IMR-90 (cell line): ENCODE data around the gene COL4A1. TPM values are rescaled to one million over a fixed set of nuclear protein-coding genes. Genes with fewer than 3 reads are reported as not detected.

Source experiments
- ATAC-seq: fragments of 200-7000 bp; cut with Tn5 transposase; 2 replicates; pipeline ENCODE4 v1.9.1; 2020; ENCODE audit warnings: low read depth, mild to moderate bottlenecking, moderate library complexity
- BruUV-seq: library from RNA; stranded (reverse); fragments of 400-500 nt; replicated peaks from 2 replicates; lab custom pipeline; 2021; lab: Mats Ljungman, UMichigan
- CTCF ChIA-PET: fragments of 300-600 bp; formaldehyde crosslinking; extraction: SDS; loops from one replicate; lab custom pipeline; 2021; ENCODE audit warnings: antibody characterized with exemption; lab: Yijun Ruan, JAX
- POLR2A ChIA-PET: fragments of 300-600 bp; sonication (Branson Sonifier 250); formaldehyde crosslinking; loops from one replicate; lab custom pipeline; 2022; ENCODE audit warnings: antibody characterized with exemption; ENCODE audit not compliant: unreplicated experiment; lab: Charles Lee
- DNase-seq: peaks from one replicate; pipeline ENCODE4 v3.0.0; 2013
- H2AFZ ChIP-seq: replicated peaks from 2 replicates; pipeline ENCODE3; 2013; ENCODE audit warnings: low read length, mild to moderate bottlenecking; ENCODE audit not compliant: poor library complexity
- H2AK5ac ChIP-seq: 2 replicates; pipeline ENCODE4 v1.6.1; 2013; ENCODE audit warnings: low read depth, low read length, inconsistent platforms
- H2AK9ac ChIP-seq: replicated peaks from 2 replicates; pipeline ENCODE3; 2013; ENCODE audit warnings: mild to moderate bottlenecking, low read depth, low read length, moderate library complexity; ENCODE audit not compliant: poor library complexity
- H2BK120ac ChIP-seq: 2 replicates; pipeline ENCODE4 v1.6.1; 2013; ENCODE audit warnings: low read depth, low read length, inconsistent platforms
- H2BK15ac ChIP-seq: 3 replicates; pipeline ENCODE4 v1.6.1; 2013; ENCODE audit warnings: low read depth, low read length, inconsistent platforms
- H2BK20ac ChIP-seq: 2 replicates; pipeline ENCODE4 v1.6.1; 2013; ENCODE audit warnings: low read depth, mild to moderate bottlenecking, inconsistent platforms, low read length, moderate library complexity
- H2BK5ac ChIP-seq: 2 replicates; pipeline ENCODE4 v1.6.1; 2013; ENCODE audit warnings: mild to moderate bottlenecking, low read depth, low read length, inconsistent platforms; ENCODE audit not compliant: poor library complexity, severe bottlenecking
- H3K14ac ChIP-seq: replicated peaks from 2 replicates; pipeline ENCODE4 v1.6.1; 2013; ENCODE audit warnings: low read depth, low read length, inconsistent platforms
- H3K18ac ChIP-seq: 2 replicates; pipeline ENCODE4 v1.6.1; 2013; ENCODE audit warnings: low read depth, low read length, control low read depth
- H3K23ac ChIP-seq: 2 replicates; pipeline ENCODE4 v1.6.1; 2013; ENCODE audit warnings: low read depth, low read length, inconsistent platforms
- H3K27ac ChIP-seq: 2 replicates; pipeline ENCODE4 v1.5.1; 2013; ENCODE audit warnings: mild to moderate bottlenecking, control low read depth, low read length; ENCODE audit not compliant: insufficient read depth
- H3K27me3 ChIP-seq: 2 replicates; pipeline ENCODE4 v1.6.1; 2013; ENCODE audit warnings: low read length; ENCODE audit not compliant: control insufficient read depth, insufficient read depth
- H3K36me3 ChIP-seq: 2 replicates; pipeline ENCODE4 v1.6.1; 2013; ENCODE audit warnings: low read length, mixed read lengths; ENCODE audit not compliant: control insufficient read depth, insufficient read depth
- H3K4ac ChIP-seq: 2 replicates; pipeline ENCODE4 v1.6.1; 2013; ENCODE audit warnings: low read depth, low read length, inconsistent platforms
- H3K4me1 ChIP-seq: 2 replicates; pipeline ENCODE4 v1.6.1; 2013; ENCODE audit warnings: low read length, mixed read lengths; ENCODE audit not compliant: control insufficient read depth, insufficient read depth
- H3K4me2 ChIP-seq: 2 replicates; pipeline ENCODE4 v1.6.1; 2013; ENCODE audit warnings: low read depth, mild to moderate bottlenecking, control low read depth, low read length, moderate library complexity
- H3K4me3 ChIP-seq: 2 replicates; pipeline ENCODE4 v1.5.1; 2013; ENCODE audit warnings: low read depth, mild to moderate bottlenecking, control low read depth, low read length, moderate library complexity; ENCODE audit not compliant: insufficient read depth
- H3K56ac ChIP-seq: 2 replicates; pipeline ENCODE4 v1.6.1; 2013; ENCODE audit warnings: low read length, inconsistent platforms; ENCODE audit not compliant: insufficient read depth; ENCODE audit errors: extremely low read depth
- H3K79me1 ChIP-seq, 2 experiments: 2 replicates each; pipeline ENCODE4 v1.6.1; 2013; ENCODE audit warnings: low read length in 2 of 2, inconsistent platforms in 1 of 2, low read depth in 1 of 2
- H3K9ac ChIP-seq: 2 replicates; pipeline ENCODE4 v1.6.1; 2013; ENCODE audit warnings: low read depth, low read length, control low read depth
- H3K9me1 ChIP-seq: 2 replicates; pipeline ENCODE4 v1.6.1; 2013; ENCODE audit warnings: low read length, inconsistent platforms; ENCODE audit not compliant: insufficient read depth
- H3K9me3 ChIP-seq: 2 replicates; pipeline ENCODE4 v1.6.1; 2013; ENCODE audit warnings: low read length; ENCODE audit not compliant: control insufficient read depth, insufficient read depth
- H4K20me1 ChIP-seq: 2 replicates; pipeline ENCODE4 v1.6.1; 2013; ENCODE audit warnings: low read length, inconsistent platforms; ENCODE audit not compliant: insufficient read depth
- H4K5ac ChIP-seq: 2 replicates; pipeline ENCODE4 v1.6.1; 2013; ENCODE audit warnings: mild to moderate bottlenecking, low read depth, low read length, control low read depth
- H4K8ac ChIP-seq, 2 experiments: 2 replicates each; pipeline ENCODE4 v1.6.1; 2013; ENCODE audit warnings: low read depth in 2 of 2, low read length in 2 of 2, control low read depth in 1 of 2, inconsistent platforms in 1 of 2
- H4K91ac ChIP-seq: 2 replicates; pipeline ENCODE4 v1.6.1; 2013; ENCODE audit warnings: low read depth, low read length, inconsistent platforms; ENCODE audit not compliant: insufficient read depth
- FOS ChIP-seq: fragments of 150-350 bp; IDR thresholded peaks from 2 replicates; pipeline ENCODE4 v1.6.1; 2016; ENCODE audit warnings: low read depth, low read length
- MAFK ChIP-seq: IDR thresholded peaks from 2 replicates; pipeline ENCODE4 v1.6.1; 2012; ENCODE audit warnings: low read depth, low read length, improper control_type of control experiment
- MXI1 ChIP-seq: IDR thresholded peaks from 2 replicates; pipeline ENCODE4 v1.6.1; 2012; ENCODE audit warnings: low read depth, mild to moderate bottlenecking, low read length, moderate library complexity, borderline replicate concordance
- RAD21 ChIP-seq: IDR thresholded peaks from 2 replicates; pipeline ENCODE4 v1.6.1; 2012; ENCODE audit warnings: low read length, improper control_type of control experiment
- RCOR1 ChIP-seq: IDR thresholded peaks from 2 replicates; pipeline ENCODE4 v1.6.1; 2012; ENCODE audit warnings: mild to moderate bottlenecking, low read length, improper control_type of control experiment; ENCODE audit not compliant: insufficient replicate concordance
- USF2 ChIP-seq: fragments of 150-350 bp; IDR thresholded peaks from 2 replicates; pipeline ENCODE4 v1.6.1; 2017; ENCODE audit warnings: mild to moderate bottlenecking, antibody characterized with exemption, low read length, low read depth
- WGBS, 2 experiments: methylation state at CpG; one replicate each; pipeline versions ENCODE4 v1.1.5 to v1.1.7; 2013; ENCODE audit warnings: missing lambda C conversion rate in 2 of 2; ENCODE audit not compliant: insufficient read length in 1 of 2; ENCODE audit errors: extremely low coverage in 2 of 2; 5-methylcytosine and 5-hydroxymethylcytosine counted together
- dilution Hi-C: fragments of 300-500 bp; cut with HindIII; formaldehyde crosslinking; loops from one replicate; pipeline ENCODE4 v1.14.3; 2018; ENCODE audit warnings: low sequenced_read_pairs; ENCODE audit not compliant: unreplicated experiment
- in situ Hi-C: fragments of 300-500 bp; cut with MboI; formaldehyde crosslinking; loops from 3 replicates; pipeline ENCODE4 v1.14.3; 2019; ENCODE audit warnings: low sequenced_read_pairs, inconsistent platforms, mixed read lengths
- intact Hi-C: fragments of 100-400 bp; cut with micrococcal nuclease; formaldehyde crosslinking; loops from 2 replicates; pipeline ENCODE4 v1.10.0; 2022
- polyA plus RNA-seq, 3 experiments: library from polyadenylated mRNA; depleted of rRNA; stranded (reverse); fragments of >200 nt; gene quantifications; 2 replicates each; pipeline ENCODE4 v1.2.3, GENCODE V29; 2012; ENCODE audit warnings: low replicate concordance in 1 of 3
- total RNA-seq: library from RNA; depleted of rRNA; stranded (reverse); fragments of >200 nt; gene quantifications from 2 replicates; pipeline ENCODE4 v1.2.3, GENCODE V29; 2012

COL4A1 gene
- total and polyA plus RNA-seq, 2 of the 4 experiments (the other 2 are of a cell fraction) = 230 to 337 TPM

- no peak overlapping the region for H4K8ac ChIP-seq
- peaks cover 31% of the 10 kb centered on the region for H3K9me1 ChIP-seq
- no peak overlapping the region for H2BK15ac ChIP-seq
- no peak overlapping the region for H2BK5ac ChIP-seq
- peak overlapping the region; percentile 14 for H2AFZ ChIP-seq
- WGBS, 2 experiments = 82% methylated on average over 6 of the region's 18 CpGs; no CpG with 5 or more reads in 1 of the 2 experiments
- H3K4me1 ChIP-seq = peaks cover 31% of the 10 kb centered on the region
- peak overlapping the region; percentile 61; the same call in 1 of the 2 replicates for H2AK5ac ChIP-seq
- H3K18ac ChIP-seq = no peak overlapping the region
- H3K4ac ChIP-seq = peak overlapping the region; percentile 51; the same call in 1 of the 2 replicates
- H4K91ac ChIP-seq = peak overlapping the region; percentile 18; the same call in 1 of the 2 replicates
- no peak overlapping the region for H2AK9ac ChIP-seq
- H3K9ac ChIP-seq = no peak overlapping the region
- TF ChIP-seq RCOR1 (no peak), FOS (no peak), RAD21 (no peak), MAFK (no peak), USF2 (no peak), MXI1 (no peak)
- H3K27ac ChIP-seq = no peak overlapping the region
- H3K9me3 ChIP-seq = no peaks in the 10 kb centered on the region
- in situ Hi-C loops = no loop called here
- dilution Hi-C loops = no loop called here
- intact Hi-C loops = no loop called here
- no peak overlapping the region for H3K14ac ChIP-seq
- H3K56ac ChIP-seq = no peak overlapping the region
- ATAC-seq (no peak), DNase-seq (no peak)
- H4K20me1 ChIP-seq = peaks cover 68% of the 10 kb centered on the region
- no peaks in the 10 kb centered on the region for H3K27me3 ChIP-seq
- CTCF ChIA-PET = no interaction called here
- peak overlapping the region; percentile 49; the same call in 1 of the 2 replicates for H3K23ac ChIP-seq
- no TSS peak for BruUV-seq
- no peak overlapping the region for H4K5ac ChIP-seq
- H3K4me2 ChIP-seq = no peak overlapping the region
- H3K4me3 ChIP-seq = no peak overlapping the region
- H3K79me1 ChIP-seq = peaks cover 37 to 84% of the 10 kb centered on the region in 2 experiments
- no peak overlapping the region for H2BK20ac ChIP-seq
- POLR2A ChIA-PET = no interaction called here
- peaks cover 19% of the 10 kb centered on the region for H3K36me3 ChIP-seq
- H2BK120ac ChIP-seq = no peak overlapping the region; the same call in 1 of the 2 replicates
Measured at GRCh38 chr13:110230661-110231347, 76.2 kb downstream of the COL4A1 start.
